ENCODE measurements around the gene ANKRD36. TPM values are rescaled to one million over a fixed set of nuclear protein-coding genes. Genes with fewer than 3 reads are reported as not detected.
"Not testable (repeated sequence)": the region's sequence is repeated elsewhere in the genome, so short reads cannot be mapped to it uniquely, and the experiment has no call there.

Gene ANKRD36
- total RNA-seq, 1 donor from 2014 or later, result 36.7 TPM

GRCh38 chr2:97267411-97268074 is 154.6 kb downstream of the ANKRD36 start:
- no peaks in the 10 kb centered on the region for H3K4me1 Mint-ChIP-seq (ENCODE audit: low read depth)
- no peak overlapping the region for H3K4me3 Mint-ChIP-seq
- intact Hi-C loops (cut with micrococcal nuclease), result no loop called here
- DNase-seq (ENCODE audit: low spot score), result no peak
- H3K27me3 Mint-ChIP-seq (ENCODE audit: insufficient read depth), result no peaks in the 10 kb centered on the region
- H3K27ac Mint-ChIP-seq, result no peak overlapping the region
- H3K36me3 Mint-ChIP-seq (ENCODE audit: low read depth), result peaks cover 7% of the 10 kb centered on the region
- H3K9me3 Mint-ChIP-seq, result no peaks in the 10 kb centered on the region

- H3K4me3 Mint-ChIP-seq; H3K4me1 Mint-ChIP-seq (ENCODE audit: low read depth); intact Hi-C loops (cut with micrococcal nuclease); H3K36me3 Mint-ChIP-seq (ENCODE audit: low read depth); H3K27ac Mint-ChIP-seq; H3K27me3 Mint-ChIP-seq (ENCODE audit: insufficient read depth); DNase-seq (ENCODE audit: low spot score); H3K9me3 Mint-ChIP-seq: not testable (repeated sequence)
Observed at GRCh38 chr2:97268075-97268591, 155.2 kb downstream of the ANKRD36 start.

DNA sequence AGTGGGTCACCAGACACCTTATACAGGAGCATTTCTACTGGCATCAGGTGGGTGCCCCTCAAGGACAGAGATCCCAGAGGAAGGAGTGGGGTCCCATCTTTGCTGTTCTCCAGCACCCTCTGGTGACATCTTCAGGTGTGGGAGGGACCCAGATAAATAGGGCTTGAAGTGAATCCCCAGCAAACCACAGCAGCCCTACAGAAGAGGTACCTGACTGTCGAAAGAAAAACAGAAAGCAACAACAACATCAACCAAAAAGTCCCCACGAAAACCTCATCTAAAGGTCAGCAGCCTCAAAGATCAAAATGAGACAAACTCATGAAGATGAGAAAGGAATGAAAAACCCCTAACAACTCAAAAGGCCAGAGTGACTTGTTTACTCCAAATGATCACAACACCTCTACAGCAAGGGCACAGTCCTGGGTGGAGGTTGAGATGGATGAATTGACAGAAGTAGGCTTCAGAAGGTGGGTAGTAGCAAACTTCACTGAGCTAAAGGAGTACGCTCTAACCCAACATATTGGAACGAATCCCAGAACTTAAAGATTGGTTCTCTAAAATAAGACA is 163.4 kb downstream of the ANKRD36 start:
- H3K4me1 Mint-ChIP-seq (ENCODE audit: low read depth); H3K4me3 Mint-ChIP-seq; H3K9me3 Mint-ChIP-seq; H3K27me3 Mint-ChIP-seq (ENCODE audit: insufficient read depth); DNase-seq (ENCODE audit: low spot score); intact Hi-C loops (cut with micrococcal nuclease); H3K36me3 Mint-ChIP-seq (ENCODE audit: low read depth); H3K27ac Mint-ChIP-seq: not testable (repeated sequence)

GRCh38 chr2:97285187-97285586 is 172.2 kb downstream of the ANKRD36 start:
- H3K27me3 Mint-ChIP-seq (ENCODE audit: insufficient read depth); DNase-seq (ENCODE audit: low spot score); intact Hi-C loops (cut with micrococcal nuclease); H3K4me1 Mint-ChIP-seq (ENCODE audit: low read depth); H3K4me3 Mint-ChIP-seq; H3K36me3 Mint-ChIP-seq (ENCODE audit: low read depth); H3K27ac Mint-ChIP-seq; H3K9me3 Mint-ChIP-seq: not testable (repeated sequence)

- H3K36me3 Mint-ChIP-seq (ENCODE audit: low read depth); DNase-seq (ENCODE audit: low spot score); H3K27me3 Mint-ChIP-seq (ENCODE audit: insufficient read depth); H3K4me1 Mint-ChIP-seq (ENCODE audit: low read depth); intact Hi-C loops (cut with micrococcal nuclease); H3K9me3 Mint-ChIP-seq; H3K4me3 Mint-ChIP-seq; H3K27ac Mint-ChIP-seq: not testable (repeated sequence)
Observed at GRCh38 chr2:97293687-97294086, 180.7 kb downstream of the ANKRD36 start.

Other genes with a start within 250 kb of the ANKRD36 start
- 18.7 and 20.6 TPM in 2 replicates for gene SEMA4C, start 243.1 kb upstream of the ANKRD36 start, total RNA-seq
- gene FAM178B, start 126.6 kb upstream of the ANKRD36 start, total RNA-seq, result not detected in 2 replicates
- 18.8 and 22.4 TPM in 2 replicates for gene FAHD2B, start 18.3 kb upstream of the ANKRD36 start, total RNA-seq